Astrocyte (in vitro differentiated cells and primary cell): ENCODE data around the gene GATB.

Experiments
- CTCF ChIP-seq: IDR thresholded peaks from 2 replicates; pipeline ENCODE4 v1.5.1; 2011; ENCODE audit warnings: low read depth, mild to moderate bottlenecking, inconsistent platforms, low read length, moderate library complexity; ENCODE audit not compliant: insufficient read depth
- EZH2 ChIP-seq: IDR thresholded peaks from 2 replicates; pipeline ENCODE4 v1.6.1; 2012; ENCODE audit warnings: mild to moderate bottlenecking, low read length, inconsistent platforms; ENCODE audit not compliant: insufficient read depth

DNA sequence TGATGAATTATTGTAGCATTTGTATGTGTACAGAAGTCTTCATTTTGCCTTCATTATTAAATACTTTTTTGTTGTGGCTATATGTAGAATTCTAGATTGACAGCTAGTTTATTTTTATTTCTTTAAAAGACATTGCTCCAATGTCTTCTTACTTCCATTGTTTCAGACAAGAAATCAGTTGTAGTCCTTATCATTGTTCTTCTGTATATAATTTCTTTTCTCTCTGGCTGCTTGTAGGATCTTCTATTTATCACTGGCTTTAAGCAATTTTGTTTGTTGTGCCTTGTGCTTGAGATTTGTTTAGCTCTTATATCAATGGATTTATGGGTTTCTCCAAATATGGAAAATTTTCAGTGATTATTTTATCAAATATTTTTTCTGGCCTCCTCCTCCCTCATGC is 13.5 kb upstream of the GATB start:
- TF ChIP-seq CTCF (no peak), EZH2 (no peak)
